Natural killer cell (primary cell): ENCODE results near the gene ZNF878. TPM values are rescaled to one million over a fixed set of nuclear protein-coding genes. Genes with fewer than 3 reads are reported as not detected.

Experiments used
- ATAC-seq, 3 donors: fragments of 150-1000 bp in 2 of 3; fragments of 200-7000 bp in 1 of 3; cut with Tn5 transposase; 1 replicate in 1 of 3; 2 replicates in 2 of 3; pipeline ENCODE4 v1.10.0; 2021; ENCODE audit warnings: mild to moderate bottlenecking in 2 of 3, moderate library complexity in 2 of 3
- DNase-seq, 2 donors: peaks; one replicate each; pipeline versions ENCODE4 v3.0.0 to v3.0.0-alpha.2; 2013 to 2021; ENCODE audit warnings: mixed read lengths in 1 of 2
- H3K27ac ChIP-seq: one replicate; pipeline ENCODE4 v1.5.1; 2013; ENCODE audit warnings: mild to moderate bottlenecking, low read length
- H3K27me3 ChIP-seq: one replicate; pipeline ENCODE4 v1.6.1; 2013; ENCODE audit warnings: low read length; ENCODE audit not compliant: control insufficient read depth, insufficient read depth
- H3K36me3 ChIP-seq: one replicate; pipeline ENCODE4 v1.6.1; 2013; ENCODE audit warnings: low read length; ENCODE audit not compliant: control insufficient read depth, insufficient read depth
- H3K4me1 ChIP-seq: one replicate; pipeline ENCODE4 v1.6.1; 2013; ENCODE audit warnings: low read length; ENCODE audit not compliant: control insufficient read depth, insufficient read depth
- H3K4me3 ChIP-seq: one replicate; pipeline ENCODE4 v1.5.1; 2013; ENCODE audit warnings: low read length
- H3K9me3 ChIP-seq: one replicate; pipeline ENCODE4 v1.6.1; 2013; ENCODE audit warnings: low read length; ENCODE audit not compliant: control insufficient read depth, insufficient read depth
- H3K27ac Mint-ChIP-seq, 2 donors: one replicate each; pipeline ENCODE4 v1.8.0; 2022; ENCODE audit warnings: mild to moderate bottlenecking in 2 of 2, mixed read lengths in 2 of 2, moderate library complexity in 1 of 2
- H3K27me3 Mint-ChIP-seq, 2 donors: one replicate each; pipeline ENCODE4 v1.8.0; 2022; ENCODE audit warnings: low read depth in 2 of 2, mixed read lengths in 2 of 2
- H3K36me3 Mint-ChIP-seq: one replicate; pipeline ENCODE4 v1.8.0; 2022; ENCODE audit warnings: mixed read lengths
- H3K4me1 Mint-ChIP-seq, 2 donors: one replicate each; pipeline ENCODE4 v1.8.0; 2022; ENCODE audit warnings: mixed read lengths in 2 of 2
- H3K4me3 Mint-ChIP-seq: one replicate; pipeline ENCODE4 v1.8.0; 2022; ENCODE audit warnings: mild to moderate bottlenecking, moderate library complexity, mixed read lengths
- H3K9me3 Mint-ChIP-seq, 2 donors: one replicate each; pipeline ENCODE4 v1.8.0; 2022; ENCODE audit warnings: mixed read lengths in 2 of 2
- CTCF ChIP-seq: fragments of 200-600 bp; IDR thresholded peaks from one replicate; pipeline ENCODE4 v1.8.0; 2022; ENCODE audit warnings: antibody characterized with exemption
- WGBS: methylation state at CpG from one replicate; pipeline ENCODE4 v1.1.7; 2013; ENCODE audit warnings: missing lambda C conversion rate; ENCODE audit not compliant: insufficient coverage; 5-methylcytosine and 5-hydroxymethylcytosine counted together
- intact Hi-C: fragments of 100-400 bp; cut with micrococcal nuclease; formaldehyde crosslinking; loops from one replicate; pipeline ENCODE4 v1.14.2; 2022
- total RNA-seq, 4 donors: library from RNA; stranded (reverse); fragments of 120-200 nt in 1 of 4; gene quantifications; one replicate each; pipeline versions ENCODE4 v1.2.3 to v1.2.4, GENCODE V29; 2013 to 2022

Gene ZNF878
- total RNA-seq, 3 donors from 2014 or later (not counting 1 experiment from before 2014, with no cell fraction given) = 0.20 to 0.54 TPM; not detected in 1

- H3K4me3 Mint-ChIP-seq = peak overlapping the region; percentile 93
- peaks cover 7 to 8% of the 10 kb centered on the region in 2 donors for H3K27me3 Mint-ChIP-seq
- H3K4me1 Mint-ChIP-seq = peaks cover 12% of the 10 kb centered on the region in 2 donors
- TF ChIP-seq CTCF = no peak
- ATAC-seq = peak in 2 of 3 donors; percentile 24 to 50
- no peaks in the 10 kb centered on the region for H3K9me3 ChIP-seq
- H3K36me3 Mint-ChIP-seq = no peaks in the 10 kb centered on the region
- H3K9me3 Mint-ChIP-seq = no peaks in the 10 kb centered on the region
- H3K27ac Mint-ChIP-seq = peak overlapping the region in 1 of 2 donors; percentile 60
- H3K27me3 ChIP-seq = no peaks in the 10 kb centered on the region
- DNase-seq = peak in 1 of 2 donors; percentile 41
- no peak overlapping the region for H3K27ac ChIP-seq
- peaks cover 14% of the 10 kb centered on the region for H3K4me1 ChIP-seq
- intact Hi-C loops = no loop called here
- no peaks in the 10 kb centered on the region for H3K36me3 ChIP-seq
- WGBS = 4% methylated on average over 14 of the region's 14 CpGs
- H3K4me3 ChIP-seq = peak overlapping the region; percentile 59
These were observed 667 bp downstream of the ZNF878 start for GRCh38 chr19:12052091-12052496.

- H3K27ac Mint-ChIP-seq = no peak overlapping the region
- H3K4me1 Mint-ChIP-seq = peaks cover 7% of the 10 kb centered on the region in 2 donors
- no peak for TF ChIP-seq CTCF
- WGBS = 100% methylated on average over 2 of the region's 2 CpGs
- peaks cover 4 to 13% of the 10 kb centered on the region in 2 donors for H3K9me3 Mint-ChIP-seq
- H3K36me3 ChIP-seq = no peaks in the 10 kb centered on the region
- H3K36me3 Mint-ChIP-seq = peaks cover 15% of the 10 kb centered on the region
- DNase-seq = no peak
- no peak for ATAC-seq
- H3K4me3 ChIP-seq = no peak overlapping the region
- peaks cover 17% of the 10 kb centered on the region for H3K9me3 ChIP-seq
- intact Hi-C loops = no loop called here
- H3K4me1 ChIP-seq = peaks cover 8% of the 10 kb centered on the region
- H3K4me3 Mint-ChIP-seq = no peak overlapping the region
- H3K27me3 ChIP-seq = no peaks in the 10 kb centered on the region
- H3K27me3 Mint-ChIP-seq = peaks cover 3 to 7% of the 10 kb centered on the region in 2 donors
- no peak overlapping the region for H3K27ac ChIP-seq
These were observed 4.9 kb downstream of the ZNF878 start for GRCh38 chr19:12047868-12048267.

- peaks cover 4 to 13% of the 10 kb centered on the region in 2 donors for H3K9me3 Mint-ChIP-seq
- intact Hi-C loops = no loop called here
These were observed 8.9 kb downstream of the ZNF878 start for GRCh38 chr19:12043752-12044422.

More at GRCh38 chr19:12043752-12044422, 8.9 kb downstream of the ZNF878 start:
- Mint-ChIP-seq H3K36me3 (peaks cover 15% of the 10 kb centered on the region), H3K4me3 (no peak overlapping the region), H3K27me3 (no peaks in the 10 kb centered on the region), H3K4me1 (no peaks in the 10 kb centered on the region), H3K27ac (no peak overlapping the region)
- no peaks in the 10 kb centered on the region for H3K36me3 ChIP-seq
- TF ChIP-seq CTCF = no peak
- no peak overlapping the region for H3K4me3 ChIP-seq
- DNase-seq (no peak), ATAC-seq (no peak)
- 96% methylated on average over 3 of the region's 5 CpGs for WGBS
- no peaks in the 10 kb centered on the region for H3K4me1 ChIP-seq
- no peak overlapping the region for H3K27ac ChIP-seq
- no peaks in the 10 kb centered on the region for H3K27me3 ChIP-seq
- peaks cover 25% of the 10 kb centered on the region for H3K9me3 ChIP-seq
